Epithelial cell of esophagus (primary cell): ENCODE measurements around the gene HRNR.
A peak's percentile ranks its signal among the peaks of the same experiment; 100 is the strongest.

Source experiments
- DNase-seq: peaks from one replicate; pipeline ENCODE4 v3.0.0; 2010; ENCODE audit warnings: low read depth
- H3K4me3 ChIP-seq: 2 replicates; pipeline ENCODE4 v1.5.1; 2011; ENCODE audit warnings: mild to moderate bottlenecking, low read length, control low read depth
- TF ChIP-seq, protein P1 (sequence below): IDR thresholded peaks from 2 replicates; pipeline ENCODE4 v1.5.1; 2011; ENCODE audit warnings: low read depth, mild to moderate bottlenecking, low read length, control low read depth, inconsistent platforms; ENCODE audit not compliant: insufficient read depth; ENCODE audit errors: missing control alignments

Gene HRNR

DNA sequence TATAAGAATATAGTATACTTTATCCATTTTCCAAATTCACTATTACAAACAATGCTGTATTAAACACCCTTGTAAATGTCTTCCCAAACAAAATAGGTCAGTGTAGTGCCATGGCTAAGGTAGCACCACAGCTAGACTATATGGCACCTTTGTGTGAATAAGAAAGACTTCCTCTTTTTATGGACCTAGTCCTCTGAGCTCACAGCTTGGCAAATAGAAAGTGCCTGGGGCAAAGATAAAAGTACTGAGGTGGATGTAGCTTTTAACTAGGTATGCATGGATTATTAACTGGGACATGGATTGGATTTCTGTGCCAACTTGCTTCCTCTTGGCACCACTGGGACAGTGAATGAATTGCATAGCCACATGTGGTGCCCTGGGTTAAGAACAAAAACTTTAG, 25.0 kb downstream of the HRNR start:
- no peak overlapping the region for H3K4me3 ChIP-seq
- TF ChIP-seq, protein P1, sequence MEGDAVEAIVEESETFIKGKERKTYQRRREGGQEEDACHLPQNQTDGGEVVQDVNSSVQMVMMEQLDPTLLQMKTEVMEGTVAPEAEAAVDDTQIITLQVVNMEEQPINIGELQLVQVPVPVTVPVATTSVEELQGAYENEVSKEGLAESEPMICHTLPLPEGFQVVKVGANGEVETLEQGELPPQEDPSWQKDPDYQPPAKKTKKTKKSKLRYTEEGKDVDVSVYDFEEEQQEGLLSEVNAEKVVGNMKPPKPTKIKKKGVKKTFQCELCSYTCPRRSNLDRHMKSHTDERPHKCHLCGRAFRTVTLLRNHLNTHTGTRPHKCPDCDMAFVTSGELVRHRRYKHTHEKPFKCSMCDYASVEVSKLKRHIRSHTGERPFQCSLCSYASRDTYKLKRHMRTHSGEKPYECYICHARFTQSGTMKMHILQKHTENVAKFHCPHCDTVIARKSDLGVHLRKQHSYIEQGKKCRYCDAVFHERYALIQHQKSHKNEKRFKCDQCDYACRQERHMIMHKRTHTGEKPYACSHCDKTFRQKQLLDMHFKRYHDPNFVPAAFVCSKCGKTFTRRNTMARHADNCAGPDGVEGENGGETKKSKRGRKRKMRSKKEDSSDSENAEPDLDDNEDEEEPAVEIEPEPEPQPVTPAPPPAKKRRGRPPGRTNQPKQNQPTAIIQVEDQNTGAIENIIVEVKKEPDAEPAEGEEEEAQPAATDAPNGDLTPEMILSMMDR, result no peak
- no peak for DNase-seq

DNA sequence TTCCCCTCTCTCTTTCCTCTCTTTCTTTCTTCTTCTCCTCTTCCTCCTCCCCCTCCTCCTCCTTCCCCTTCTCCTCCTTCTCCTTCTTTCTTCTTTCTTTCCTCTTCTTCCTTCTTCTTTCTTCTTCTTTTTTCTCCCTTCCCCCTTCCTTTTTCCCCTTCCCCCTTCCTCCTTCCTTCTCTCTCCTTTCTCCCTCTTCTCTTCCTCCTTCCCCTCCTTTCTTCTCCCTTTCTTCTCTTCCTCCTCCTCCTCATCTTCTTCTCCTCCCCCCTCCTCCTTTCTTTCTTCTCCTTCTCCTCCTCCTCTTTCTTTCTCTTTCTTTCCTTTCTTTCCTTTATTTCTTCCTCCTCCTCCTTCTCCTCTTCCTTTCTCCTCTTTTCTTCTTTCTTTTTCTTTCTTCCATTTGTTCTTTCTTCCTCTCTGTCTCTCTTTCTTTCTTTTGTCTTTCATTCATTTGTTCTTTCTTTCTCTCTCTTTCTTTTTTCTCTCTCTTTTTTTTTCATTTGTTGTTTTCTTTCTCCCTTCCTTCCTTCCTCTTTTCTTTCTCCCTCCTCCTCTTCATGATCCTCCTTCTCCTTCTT, 26.5 kb downstream of the HRNR start:
- H3K4me3 ChIP-seq, result no peak overlapping the region
- no peak for DNase-seq
- TF ChIP-seq, protein P1, result no peak

DNA sequence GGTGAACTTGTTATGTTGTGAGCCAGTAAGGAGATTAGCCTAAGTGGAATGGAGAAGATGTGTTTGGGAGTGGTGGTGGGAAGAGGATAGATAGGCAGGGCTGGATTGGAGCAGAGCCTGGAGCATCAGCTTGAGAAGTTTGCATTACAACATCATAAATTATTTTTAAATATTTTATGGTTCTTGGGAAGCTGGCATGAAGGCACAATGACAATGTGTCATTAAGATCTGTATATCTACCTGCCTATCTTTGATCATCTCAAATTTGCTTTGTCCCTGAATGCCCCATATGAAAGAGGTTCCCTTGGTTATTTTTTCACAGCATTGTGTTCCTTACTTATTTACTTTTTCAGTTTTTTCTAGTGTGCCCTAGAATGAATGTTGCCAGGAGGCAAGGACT, 32.3 kb downstream of the HRNR start:
- TF ChIP-seq, protein P1, result no peak
- no peak overlapping the region for H3K4me3 ChIP-seq
- no peak for DNase-seq

DNA sequence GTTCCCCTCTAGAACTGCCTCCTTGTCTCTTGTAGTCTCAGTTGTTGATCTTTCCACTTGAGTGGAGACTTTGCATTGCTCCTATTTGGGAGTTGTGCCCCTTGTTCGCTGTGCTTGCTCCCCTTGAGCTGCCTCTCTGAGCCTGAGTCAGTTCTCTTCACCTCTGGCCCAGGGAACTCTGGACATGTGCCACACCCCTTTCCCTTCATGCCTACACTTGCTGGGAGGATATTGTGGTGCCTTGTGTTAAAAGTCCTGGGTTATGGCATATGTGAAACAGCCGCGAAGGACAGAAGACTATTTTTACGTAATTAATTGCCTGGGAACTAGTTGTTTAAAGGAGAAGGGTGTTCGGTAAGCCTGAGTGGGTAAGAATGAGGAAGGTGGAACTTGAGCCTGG, 32.7 kb downstream of the HRNR start:
- TF ChIP-seq, protein P1, result no peak
- peak; percentile 75 for DNase-seq
- H3K4me3 ChIP-seq, result no peak overlapping the region

DNA sequence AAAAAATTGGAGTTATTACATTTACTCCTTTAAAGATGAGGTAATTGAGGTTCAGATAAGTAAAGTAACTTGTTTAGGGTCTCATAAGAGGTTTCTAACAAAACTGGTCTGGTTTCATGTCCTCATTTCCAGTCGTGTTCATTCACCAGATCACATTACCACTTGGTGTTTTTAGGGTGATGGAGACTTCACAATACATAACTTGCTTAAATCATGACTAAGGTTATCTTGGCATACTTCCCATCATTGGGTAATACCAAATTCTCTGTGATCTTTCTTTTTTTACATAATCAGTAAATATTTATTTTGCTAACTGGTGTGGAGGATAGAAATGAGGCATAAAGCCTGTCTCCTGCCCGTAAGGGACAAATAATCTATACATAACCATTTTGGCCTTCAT, 33.4 kb downstream of the HRNR start:
- TF ChIP-seq, protein P1, result no peak
- peak; percentile 94 for DNase-seq
- no peak overlapping the region for H3K4me3 ChIP-seq

DNA sequence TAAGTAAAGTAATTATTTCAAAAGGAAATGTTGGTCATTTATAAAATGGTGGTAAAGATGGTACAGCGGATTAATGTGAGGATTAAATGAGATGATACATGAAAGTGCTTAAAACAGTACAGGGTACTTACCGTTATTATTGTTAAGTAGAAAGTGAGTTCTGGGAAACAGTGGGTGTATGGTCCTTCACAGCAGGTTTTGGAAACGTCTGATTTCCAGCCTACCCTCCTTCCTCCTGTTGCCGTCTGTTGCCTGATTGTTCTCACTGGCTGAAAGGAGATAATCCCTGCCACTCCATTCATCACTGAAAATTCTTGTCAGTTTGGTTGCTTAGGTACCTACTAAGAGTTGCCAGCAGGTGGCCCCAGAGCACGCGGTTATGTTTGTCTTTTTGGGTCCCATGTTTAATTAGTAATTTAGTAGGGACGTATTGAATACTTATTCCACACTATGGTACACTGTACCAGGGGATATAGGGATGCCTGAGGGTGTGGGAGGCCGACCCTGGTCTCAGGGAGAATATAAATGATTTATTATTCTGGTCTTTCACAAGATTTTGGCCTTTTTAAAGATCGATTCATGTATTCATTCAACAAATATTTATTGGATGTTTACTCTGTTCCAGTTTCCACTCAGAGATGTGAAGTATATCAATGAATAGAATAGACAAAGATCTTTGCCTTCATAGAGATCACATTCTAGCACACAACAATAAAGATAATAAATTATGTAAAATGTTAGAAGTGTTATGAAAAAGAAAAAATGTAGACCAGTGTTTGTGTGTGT, 34.1 kb downstream of the HRNR start:
- TF ChIP-seq, protein P1, result peak; percentile 89
- DNase-seq, result peak; percentile 85
- peak overlapping the region; percentile 30 for H3K4me3 ChIP-seq
